ENCODE results near the gene MGAT5. TPM values are rescaled to one million over a fixed set of nuclear protein-coding genes. Genes with fewer than 3 reads are reported as not detected.

MGAT5 gene
- polyA plus RNA-seq, 4 donors = 51.2 to 57.2 (median 53.7) TPM

DNA sequence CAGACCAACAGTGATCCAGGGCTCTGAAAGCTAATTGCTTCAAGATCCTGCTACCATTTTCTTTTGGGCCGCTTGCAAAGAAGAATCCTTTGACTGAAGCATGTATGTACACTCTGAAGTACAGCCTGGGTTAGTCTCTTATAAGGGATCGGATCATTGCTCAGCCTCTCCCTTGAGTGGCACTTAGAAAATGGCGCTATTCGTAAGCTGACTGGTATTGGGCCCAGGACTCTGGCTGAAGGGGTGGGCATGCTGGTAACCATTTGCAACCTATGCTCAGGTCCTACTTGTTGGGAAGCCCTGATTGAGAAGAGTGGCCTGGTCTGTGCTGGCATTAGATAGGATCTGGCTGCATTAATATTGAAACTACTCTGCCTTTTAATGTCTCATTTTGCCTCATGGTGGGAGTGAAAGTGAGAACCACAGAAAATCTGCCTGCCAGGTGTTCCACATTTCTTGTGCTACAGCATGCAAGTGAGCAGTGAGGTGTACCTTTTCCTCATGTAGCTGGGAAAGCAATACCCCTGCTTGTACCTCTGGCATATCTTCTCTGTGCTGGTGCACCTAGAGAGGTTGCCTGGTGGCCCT is 661 bp upstream of the MGAT5 start:
- no peak for DNase-seq (ENCODE audit: low read depth in 4 of 4, low spot score in 3 of 4)

DNA sequence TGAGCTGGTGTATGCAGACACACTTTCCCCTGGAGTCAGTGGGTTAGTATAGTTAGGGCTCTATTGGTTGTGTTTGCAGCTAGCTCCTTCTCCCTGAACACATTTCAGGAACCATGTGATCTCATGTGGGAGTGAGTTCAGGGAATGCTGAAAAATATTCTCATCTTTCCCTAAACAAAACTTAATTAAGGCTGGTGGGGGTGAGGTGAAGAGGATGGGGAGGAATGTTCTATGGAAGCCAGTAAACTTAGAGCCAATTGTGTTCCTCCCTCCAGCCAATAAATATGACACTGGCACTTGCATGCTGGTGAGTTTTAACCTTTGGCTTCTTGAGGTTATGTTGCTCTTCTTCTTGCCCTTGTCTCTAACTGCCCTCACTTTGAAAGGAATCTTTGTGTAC is 952 bp downstream of the MGAT5 start:
- DNase-seq (ENCODE audit: low read depth in 4 of 4, low spot score in 3 of 4) = no peak

DNA sequence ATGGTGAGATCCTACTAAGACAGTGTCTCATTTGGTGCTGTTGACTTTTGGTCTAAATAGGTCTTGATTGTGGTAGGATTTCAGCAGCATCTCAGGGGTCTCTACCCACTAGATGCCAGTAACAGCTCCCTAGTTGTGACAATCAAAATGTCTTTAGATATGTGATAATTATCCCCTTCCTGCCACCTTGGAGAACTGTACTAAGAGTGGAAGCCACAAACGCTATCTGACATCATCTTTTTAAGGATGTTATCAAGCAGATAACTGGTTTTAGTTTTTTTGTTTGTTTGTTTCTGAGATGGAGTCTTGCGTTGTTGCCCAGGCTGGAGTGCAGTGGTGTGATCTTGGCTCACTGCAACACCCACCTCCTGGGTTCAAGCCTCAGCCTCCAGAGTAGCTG is 3.1 kb downstream of the MGAT5 start:
- no peak for DNase-seq (ENCODE audit: low read depth in 4 of 4, low spot score in 3 of 4)

DNA sequence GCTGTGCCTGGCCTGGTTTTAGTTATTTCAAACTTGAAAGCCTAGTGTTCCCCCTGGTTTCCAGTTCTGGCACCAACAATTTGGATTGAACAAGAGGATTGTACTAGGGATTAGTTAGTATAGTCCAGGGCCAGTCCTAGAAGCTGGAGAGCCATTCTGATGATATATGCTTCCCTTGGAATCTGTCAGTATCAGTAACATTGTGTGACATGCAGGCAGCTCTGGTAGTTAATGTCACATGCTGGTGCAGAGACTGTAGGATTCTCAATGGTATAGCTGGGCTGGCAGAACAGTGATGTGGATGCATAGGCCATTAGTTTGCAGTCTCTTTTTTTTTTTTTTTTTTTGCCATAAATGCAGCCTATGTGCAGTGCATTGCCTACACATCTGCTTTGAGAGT is 3.6 kb downstream of the MGAT5 start:
- DNase-seq (ENCODE audit: low read depth in 4 of 4, low spot score in 3 of 4) = no peak

DNA sequence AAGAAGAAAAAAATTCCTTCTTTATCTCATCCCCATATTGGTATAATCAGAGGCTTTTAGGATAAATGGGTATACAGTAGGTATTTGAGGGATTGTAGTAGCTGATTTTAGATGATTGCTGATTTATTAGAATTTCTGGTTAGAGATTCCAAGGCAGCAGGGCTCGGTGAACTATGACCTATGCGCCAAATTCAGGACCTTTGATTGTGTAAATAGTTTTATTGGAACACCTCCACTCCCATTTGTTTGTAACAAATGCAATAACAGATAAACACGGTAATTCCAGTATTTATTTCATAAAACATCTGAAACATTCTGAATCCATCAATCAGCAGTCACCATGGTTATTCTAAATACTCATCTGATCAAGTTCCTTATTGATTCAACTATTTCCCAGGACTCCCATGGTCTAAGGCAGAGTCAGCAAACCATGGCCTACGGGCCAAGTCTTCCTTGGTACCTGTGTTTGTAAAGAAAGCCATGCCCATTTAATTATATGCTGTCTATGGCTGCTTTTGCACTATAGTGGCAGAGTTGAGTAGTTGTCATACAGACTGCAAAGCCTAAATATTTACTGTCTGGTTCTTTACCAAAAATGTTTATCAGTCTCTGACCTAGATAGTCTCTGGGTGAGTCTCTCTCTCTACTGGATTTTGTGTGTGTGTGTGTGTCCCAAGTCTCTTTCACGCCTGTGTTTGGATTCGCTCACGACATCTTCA is 4.3 kb downstream of the MGAT5 start:
- DNase-seq (ENCODE audit: low read depth in 4 of 4, low spot score in 3 of 4) = no peak

DNA sequence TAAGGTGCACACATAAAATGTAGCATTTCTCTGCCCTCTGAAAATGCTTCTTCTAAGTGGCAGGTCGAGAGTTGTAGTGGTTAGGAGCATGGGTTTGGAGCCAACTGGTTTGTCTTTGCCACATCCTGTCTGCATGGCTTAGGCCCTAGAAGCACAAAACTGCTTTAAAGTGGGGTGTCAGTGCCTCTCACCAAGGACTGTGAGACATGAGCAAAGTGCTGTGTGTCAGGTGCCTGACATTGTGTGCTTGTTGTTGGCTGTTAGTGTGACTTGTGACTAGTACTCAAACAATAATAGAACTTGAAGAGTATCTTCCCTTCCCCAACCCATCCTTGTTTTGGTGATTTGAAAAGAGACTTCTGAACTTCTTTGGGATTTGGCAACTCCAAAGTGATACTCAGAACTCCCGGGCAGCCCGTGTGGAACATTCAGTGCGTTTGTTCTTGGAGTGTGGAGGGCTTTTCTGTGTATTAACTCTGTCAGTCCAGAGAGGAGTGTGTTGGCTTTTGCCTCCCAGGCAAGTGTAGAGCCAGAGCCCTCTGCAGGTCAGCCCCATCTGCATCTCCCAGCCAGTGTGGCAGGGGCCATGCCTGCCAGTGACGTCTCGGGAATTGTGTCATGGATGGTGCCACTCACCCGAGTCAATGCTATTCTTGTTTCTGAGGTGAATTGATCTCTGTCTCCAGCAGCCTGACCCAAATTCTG is 5.0 kb downstream of the MGAT5 start:
- no peak for DNase-seq (ENCODE audit: low read depth in 4 of 4, low spot score in 3 of 4)

DNA sequence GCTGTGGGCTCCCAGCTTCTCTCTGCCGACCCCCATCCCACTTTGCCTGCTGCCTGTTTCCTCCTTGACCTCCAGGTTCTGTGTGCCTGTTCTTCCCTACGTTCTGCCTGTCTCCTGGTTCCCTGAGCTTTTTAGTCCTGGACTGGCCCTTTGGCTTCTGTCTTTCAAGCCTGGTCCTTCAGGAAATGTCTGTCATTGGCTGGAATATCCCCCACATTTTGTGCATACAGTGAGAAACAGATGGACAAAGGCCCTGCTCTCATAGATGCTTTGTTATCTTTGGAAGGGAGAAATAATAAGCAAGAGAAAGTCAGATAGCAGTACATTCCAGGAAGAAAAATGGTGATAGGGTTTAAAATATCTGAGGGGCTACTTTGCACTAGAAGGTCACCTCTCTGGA is 5.7 kb downstream of the MGAT5 start:
- DNase-seq (ENCODE audit: low read depth in 4 of 4, low spot score in 3 of 4) = no peak

DNA sequence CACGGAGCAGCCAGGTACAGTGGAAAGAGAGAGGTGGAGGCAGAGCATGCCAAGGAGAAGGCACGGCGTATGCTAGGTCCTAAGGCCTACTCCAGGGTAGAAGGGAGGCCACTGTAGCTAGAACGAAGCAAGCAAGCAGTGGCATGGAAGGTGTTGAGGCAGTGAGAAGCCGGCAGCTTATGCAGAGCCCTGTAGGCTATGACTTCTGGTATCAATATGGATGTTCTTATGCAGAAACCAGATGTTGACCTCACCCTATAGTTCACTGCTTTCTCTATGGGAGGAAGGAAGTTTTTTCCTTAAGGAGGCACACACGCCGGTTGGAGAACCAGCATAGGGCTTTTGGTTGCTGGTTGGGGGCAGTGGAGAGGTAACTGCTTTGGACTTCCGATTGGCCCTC is 6.1 kb downstream of the MGAT5 start:
- DNase-seq (ENCODE audit: low read depth in 4 of 4, low spot score in 3 of 4) = no peak

DNA sequence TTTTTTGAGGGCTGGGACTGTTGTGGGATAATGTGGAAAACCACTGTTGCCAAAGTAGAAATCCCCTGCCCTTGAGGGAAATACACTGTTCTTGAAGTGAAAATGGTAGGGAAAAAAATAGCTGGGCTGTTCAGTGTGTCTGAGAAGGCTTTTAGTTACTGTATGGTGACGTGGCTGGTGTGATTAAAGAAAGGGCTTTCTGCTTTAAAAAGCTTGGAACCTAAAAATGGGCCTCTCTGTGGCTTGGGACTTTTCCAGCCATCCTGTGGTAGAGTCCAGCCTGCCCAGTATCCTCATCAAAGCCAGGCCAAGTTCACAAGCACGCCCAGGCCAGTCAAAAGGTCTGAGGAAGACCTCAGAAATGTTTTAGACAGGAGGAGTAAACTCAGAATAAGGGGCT is 6.8 kb downstream of the MGAT5 start:
- DNase-seq (ENCODE audit: low read depth in 4 of 4, low spot score in 3 of 4) = no peak

DNA sequence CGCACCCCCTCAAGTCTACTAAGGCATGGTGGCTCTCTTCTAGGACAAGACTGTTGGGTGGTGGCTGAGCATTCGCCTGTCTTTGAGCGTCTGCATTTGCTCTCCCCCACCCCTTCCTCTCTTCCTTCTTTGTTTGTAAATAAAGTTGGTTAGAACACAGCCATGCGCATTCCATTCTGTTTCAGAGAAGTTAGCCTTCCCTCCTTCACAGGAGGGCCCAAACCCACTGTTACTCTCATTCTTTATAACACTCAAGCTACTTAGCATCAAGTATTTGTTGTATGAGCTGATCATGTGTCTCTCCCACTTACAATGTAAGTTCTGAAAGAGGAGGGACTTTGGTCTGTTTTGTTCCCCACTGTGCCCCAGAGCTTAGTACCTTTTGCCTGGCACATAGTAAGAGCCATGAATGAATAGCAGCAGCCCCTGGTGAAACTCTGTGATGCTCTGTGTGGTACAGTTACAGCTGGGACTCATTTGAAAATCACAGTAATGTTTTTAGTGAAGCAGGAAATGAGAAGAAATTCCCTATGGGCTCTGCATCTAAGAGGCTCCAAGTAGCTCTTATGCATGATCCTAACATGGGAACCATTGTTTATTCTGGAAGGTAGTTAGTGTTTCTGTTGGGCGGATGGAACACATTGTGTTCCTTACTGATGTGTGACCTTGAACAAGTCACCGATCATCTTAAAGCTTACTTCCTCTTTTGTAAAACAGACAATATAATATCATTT is 7.7 kb downstream of the MGAT5 start:
- DNase-seq (ENCODE audit: low read depth in 4 of 4, low spot score in 3 of 4) = no peak

DNA sequence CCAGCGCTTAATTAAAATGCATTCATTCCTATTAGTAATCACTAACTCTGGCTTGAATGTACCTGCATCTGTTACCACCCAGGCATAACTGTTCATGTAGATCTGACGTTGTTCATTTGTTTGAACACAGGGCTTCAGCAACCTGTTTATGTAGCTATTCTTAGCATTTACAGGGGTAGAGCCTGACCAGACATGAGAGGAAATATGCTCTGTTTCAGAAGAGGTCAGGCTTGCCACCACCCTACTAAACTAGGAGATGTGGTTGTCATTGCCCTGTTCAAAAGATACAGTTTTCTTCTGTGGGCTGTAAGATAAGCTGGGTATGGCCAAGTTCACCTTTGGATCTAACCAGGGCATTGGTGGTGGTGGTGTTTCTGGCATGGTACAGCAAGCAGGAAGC is 8.8 kb downstream of the MGAT5 start:
- no peak for DNase-seq (ENCODE audit: low read depth in 4 of 4, low spot score in 3 of 4)

DNA sequence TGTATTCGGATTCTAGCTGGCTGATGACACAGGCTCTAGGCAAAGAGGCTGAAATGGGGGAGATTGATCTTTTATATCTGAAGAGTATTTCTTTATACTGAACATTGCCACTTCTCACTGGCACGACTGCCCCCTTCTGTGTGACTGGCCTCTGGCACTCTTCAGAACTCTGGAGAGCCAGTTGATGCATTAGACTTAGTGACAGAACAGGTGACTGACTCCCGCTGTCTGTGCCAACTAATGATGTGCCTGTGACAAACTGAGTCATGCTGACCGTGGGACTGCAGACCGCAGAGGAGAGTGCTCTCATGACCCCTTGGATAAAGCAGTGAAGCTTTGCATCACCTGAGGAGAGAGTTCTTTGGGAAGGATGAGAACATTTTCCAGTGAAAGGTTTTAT is 14.4 kb downstream of the MGAT5 start:
- no peak for DNase-seq (ENCODE audit: low read depth in 4 of 4, low spot score in 3 of 4)

DNA sequence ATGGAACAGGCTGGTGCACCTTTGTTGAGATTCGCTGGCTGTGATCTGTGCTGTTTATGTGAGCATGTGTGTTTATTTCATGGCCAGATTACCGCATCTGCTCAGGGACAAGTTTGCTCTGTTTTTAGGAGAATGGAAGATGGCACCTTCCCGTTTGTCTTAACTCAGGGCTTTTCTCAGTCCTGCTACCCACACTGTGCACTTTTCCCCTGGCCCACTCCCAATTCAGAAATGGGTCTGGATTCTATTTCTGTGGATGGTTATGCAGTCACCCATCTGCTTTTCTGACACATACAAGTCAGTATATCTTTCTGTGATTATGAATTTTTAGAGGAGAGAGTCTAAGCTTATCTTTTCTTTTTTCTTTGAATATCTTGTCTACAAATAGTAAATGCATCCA is 15.4 kb downstream of the MGAT5 start:
- no peak for DNase-seq (ENCODE audit: low read depth in 4 of 4, low spot score in 3 of 4)

DNA sequence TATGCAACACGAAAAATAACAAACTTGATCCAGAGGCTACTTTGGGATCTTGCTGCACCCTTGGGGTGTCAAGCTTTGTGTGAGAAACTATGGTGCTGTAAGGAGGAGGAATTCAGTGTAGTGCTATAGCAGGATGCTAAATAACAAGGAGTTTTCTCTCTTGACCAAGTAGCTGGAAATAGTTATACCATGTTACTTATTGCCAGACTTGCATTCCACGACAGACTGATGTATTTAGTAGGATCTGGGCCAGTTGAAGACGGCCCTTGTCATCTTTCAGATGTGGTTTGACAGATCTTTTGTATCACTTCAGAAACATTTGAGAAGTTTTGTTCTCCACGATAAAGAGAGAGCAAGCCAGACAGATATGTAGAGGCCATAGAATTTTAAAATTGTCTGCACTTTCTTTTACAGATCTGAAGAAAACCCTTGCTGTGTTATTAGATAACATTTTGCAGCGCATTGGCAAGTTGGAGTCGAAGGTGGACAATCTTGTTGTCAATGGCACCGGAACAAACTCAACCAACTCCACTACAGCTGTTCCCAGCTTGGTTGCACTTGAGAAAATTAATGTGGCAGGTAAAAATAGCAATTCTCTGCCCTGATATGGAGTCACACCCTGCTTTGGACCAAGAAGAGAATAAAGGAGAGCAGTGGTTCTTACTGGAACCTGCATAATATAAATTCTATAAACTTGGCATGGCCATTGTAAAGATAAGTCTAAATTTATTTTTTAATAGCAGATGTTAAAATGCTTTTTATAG is 16.3 kb downstream of the MGAT5 start:
- no peak for DNase-seq (ENCODE audit: low read depth in 4 of 4, low spot score in 3 of 4)

DNA sequence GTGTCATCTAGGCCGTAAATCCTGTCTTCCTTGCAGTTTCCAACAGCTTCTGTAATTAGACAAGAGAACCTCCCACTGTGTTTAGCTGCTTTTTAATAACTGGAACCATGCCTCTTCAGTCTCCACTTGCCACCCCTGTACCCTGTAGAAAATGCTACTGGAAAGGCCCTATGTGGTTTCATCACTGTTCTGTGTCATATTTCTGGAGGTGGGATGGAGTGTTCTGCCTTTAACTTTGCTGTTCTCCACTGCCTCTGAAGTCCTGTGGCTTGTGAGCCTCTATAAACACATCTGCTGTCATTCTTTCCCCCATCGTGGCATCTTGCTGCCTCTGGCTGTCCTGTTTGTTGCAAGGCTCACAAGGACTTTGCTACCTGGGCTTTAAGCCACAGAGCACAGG is 17.9 kb downstream of the MGAT5 start:
- no peak for DNase-seq (ENCODE audit: low read depth in 4 of 4, low spot score in 3 of 4)

DNA sequence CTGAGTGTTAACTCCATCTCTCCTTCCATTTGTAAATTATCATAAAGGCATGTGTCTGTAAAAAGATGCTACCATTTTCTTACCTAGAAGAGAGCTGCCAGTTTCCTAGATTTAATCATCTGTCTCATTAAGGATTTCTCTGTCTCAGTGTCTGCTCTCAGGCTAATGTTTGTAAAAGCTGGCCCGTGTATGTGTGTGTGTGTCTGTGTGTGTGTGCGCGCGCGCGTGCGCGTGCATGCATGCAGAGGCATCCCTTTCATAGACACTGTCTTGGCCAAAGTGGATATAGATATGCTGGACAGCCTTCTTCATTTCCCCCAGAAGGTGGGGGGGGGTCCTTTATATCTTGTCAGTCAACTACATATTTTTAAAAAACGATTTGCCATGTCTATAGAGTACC is 18.9 kb downstream of the MGAT5 start:
- no peak for DNase-seq (ENCODE audit: low read depth in 4 of 4, low spot score in 3 of 4)

DNA sequence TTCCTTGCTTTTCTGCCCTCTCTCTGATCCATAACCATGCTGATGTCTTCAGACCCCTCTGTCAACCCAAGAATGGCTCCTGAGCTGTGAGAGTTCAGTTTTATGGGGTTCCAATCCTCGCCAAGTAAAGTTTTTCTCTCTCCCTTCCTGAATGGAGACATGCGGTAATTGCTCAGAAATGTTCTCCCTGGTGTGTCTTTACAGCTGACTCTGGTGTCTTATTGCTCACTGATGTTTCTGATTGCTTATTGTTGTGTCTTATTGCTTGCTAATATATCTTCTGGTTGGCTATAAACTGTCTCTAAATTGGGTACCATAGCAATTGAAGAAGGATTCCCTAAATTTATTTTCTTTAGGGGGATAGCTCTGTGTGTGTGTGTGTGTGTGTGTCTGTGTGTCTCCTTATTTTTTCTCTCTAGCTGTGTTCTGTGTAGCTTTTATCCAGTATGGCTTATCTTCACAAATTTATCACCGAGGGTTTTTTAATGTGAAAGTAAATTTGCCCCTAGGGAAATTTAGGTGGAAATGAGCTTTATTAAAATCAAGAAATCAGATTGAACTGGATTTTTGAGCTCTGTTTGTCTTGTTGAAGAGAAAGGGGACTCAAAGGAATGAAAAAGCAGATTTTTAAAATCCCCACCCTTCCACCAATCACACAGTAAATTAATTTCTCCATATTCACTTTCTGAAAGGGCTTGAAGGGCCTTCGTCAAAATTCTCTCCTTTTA is 19.5 kb downstream of the MGAT5 start:
- DNase-seq (ENCODE audit: low read depth in 4 of 4, low spot score in 3 of 4) = peak in 1 of 4 donors; percentile 26

DNA sequence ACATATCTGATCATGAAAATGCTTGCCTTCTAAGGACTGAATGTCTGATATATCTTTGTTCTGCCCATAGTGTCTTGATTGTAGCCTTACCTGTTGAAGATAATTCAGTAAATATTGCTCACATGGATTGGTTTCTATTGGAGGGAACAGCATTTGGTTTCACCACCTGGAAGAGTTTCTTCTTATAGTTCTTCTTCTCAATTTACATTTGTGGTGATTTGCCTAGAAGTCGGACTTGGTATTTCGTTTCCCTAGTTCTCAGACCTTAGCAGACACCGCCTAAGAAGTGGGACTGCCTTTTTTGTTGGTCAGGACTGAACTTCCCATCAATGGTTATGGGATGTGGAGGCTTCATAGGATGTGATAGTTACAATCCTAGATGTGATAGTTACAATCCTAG is 20.2 kb downstream of the MGAT5 start:
- no peak for DNase-seq (ENCODE audit: low read depth in 4 of 4, low spot score in 3 of 4)

DNA sequence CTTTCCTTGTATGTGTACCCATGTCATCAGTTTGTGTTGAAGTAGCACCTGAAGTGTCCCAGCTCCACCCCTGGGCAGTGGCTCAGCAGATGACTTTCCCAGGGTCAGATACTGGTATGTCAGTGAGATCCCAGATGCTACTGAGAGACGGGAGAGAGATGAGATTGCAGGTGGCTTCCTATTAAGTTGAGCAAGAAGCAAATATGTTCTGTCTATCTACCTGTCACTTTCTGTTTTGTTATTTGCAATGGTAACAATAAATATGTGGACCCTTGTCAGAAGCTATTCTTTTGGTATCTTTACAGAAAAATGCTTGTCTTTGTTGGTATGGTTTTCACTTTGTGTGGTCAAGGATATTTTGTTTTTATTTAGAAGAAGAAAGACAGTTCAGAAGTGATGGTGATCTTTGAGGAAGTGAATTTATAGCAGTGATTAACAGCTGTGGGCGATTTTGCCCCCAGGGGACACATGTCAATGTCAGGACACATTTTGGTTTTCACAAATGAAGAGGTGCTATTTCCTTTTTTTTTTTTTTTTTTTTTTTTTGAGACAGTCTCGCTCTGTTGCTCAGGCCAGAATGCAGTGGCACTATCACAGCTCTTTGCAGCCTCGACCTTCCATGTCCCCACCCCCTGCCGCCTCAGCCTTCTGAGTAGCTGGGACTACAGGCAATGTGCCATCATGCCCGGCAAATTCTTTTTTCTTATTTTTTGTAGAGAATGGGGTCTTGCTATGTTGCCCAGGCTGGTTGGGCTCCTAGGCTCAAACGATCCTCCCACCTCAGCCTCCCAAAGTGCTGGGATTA is 21.4 kb downstream of the MGAT5 start:
- DNase-seq (ENCODE audit: low read depth in 4 of 4, low spot score in 3 of 4) = no peak
